ENCODE data around the gene EPHB3. TPM values are rescaled to one million over a fixed set of nuclear protein-coding genes. Genes with fewer than 3 reads are reported as not detected.
"Not testable (repeated sequence)": the region's sequence is repeated elsewhere in the genome, so short reads cannot be mapped to it uniquely, and the experiment has no call there.

The EPHB3 gene
- total and polyA plus RNA-seq, 4 experiments from 2014 or later = 0.04 to 0.79 (median 0.48) TPM

- H3K27ac ChIP-seq (ENCODE audit: low read depth, low read length) = no peak overlapping the region
- POLR2A ChIA-PET (ENCODE audit: partially characterized antibody) = no interaction called here
- H3K9me3 ChIP-seq (ENCODE audit: control insufficient read depth in 1 of 2, low read length in 2 of 2) = no peaks in the 10 kb centered on the region
- H3K4me3 ChIP-seq (ENCODE audit: low read length in 2 of 2) = no peak overlapping the region
- CTCF ChIA-PET (ENCODE audit: partially characterized antibody) = interaction anchor here (0.9 kb wide), 1 partner anchor 108 kb away, joined by 3 read pairs; no protein-coding TSS in a partner anchor
- H3K4me1 ChIP-seq (ENCODE audit: insufficient read depth, low read length) = peaks cover 15% of the 10 kb centered on the region
- Mint-ChIP-seq H3K36me3 (no peaks in the 10 kb centered on the region), H3K9me3 (no peaks in the 10 kb centered on the region), H3K27me3 (peaks cover 9 to 10% of the 10 kb centered on the region in 2 donors), H3K4me3 (peak overlapping the region in 4 of 8 donors; percentile 17 to 40 (median 31)), H3K4me1 (peaks cover 18 to 23% (median 22%) of the 10 kb centered on the region in 4 donors), H3K27ac (peak overlapping the region in 1 of 7 donors; percentile 44)
- no peak for DNase-seq
- no peaks in the 10 kb centered on the region for H3K27me3 ChIP-seq (ENCODE audit: insufficient read depth, low read length)
- H3K36me3 ChIP-seq (ENCODE audit: insufficient read depth, low read length) = no peaks in the 10 kb centered on the region
- intact Hi-C loops (cut with micrococcal nuclease) = no loop called here
These were observed 57.2 kb downstream of the EPHB3 start for GRCh38 chr3:184618811-184619210.

GRCh38 chr3:184619369-184619768, 57.8 kb downstream of the EPHB3 start:
- Histone ChIP-seq H3K27me3 (ENCODE audit: insufficient read depth, low read length) (no peaks in the 10 kb centered on the region), H3K36me3 (ENCODE audit: insufficient read depth, low read length) (no peaks in the 10 kb centered on the region), H3K4me1 (ENCODE audit: insufficient read depth, low read length) (peaks cover 15% of the 10 kb centered on the region), H3K9me3 (ENCODE audit: control insufficient read depth in 1 of 2, low read length in 2 of 2) (no peaks in the 10 kb centered on the region), H3K27ac (ENCODE audit: low read depth, low read length) (no peak overlapping the region), H3K4me3 (ENCODE audit: low read length in 2 of 2) (no peak overlapping the region)
- peak in 2 of 5 donors; percentile 32 to 40 for DNase-seq
- H3K27ac Mint-ChIP-seq = peak overlapping the region in 4 of 7 donors; percentile 4 to 49 (median 34)
- H3K4me3 Mint-ChIP-seq = peak overlapping the region in 7 of 8 donors; percentile 6 to 40 (median 29)
- peaks cover 9 to 10% of the 10 kb centered on the region in 2 donors for H3K27me3 Mint-ChIP-seq
- H3K9me3 Mint-ChIP-seq = no peaks in the 10 kb centered on the region
- ChIA-PET POLR2A (ENCODE audit: partially characterized antibody) (no interaction called here), CTCF (ENCODE audit: partially characterized antibody) (interaction anchor here (0.7 kb wide), 1 partner anchor 58 kb away, joined by 3 read pairs; the partner anchor contains the start of gene EPHB3)
- H3K4me1 Mint-ChIP-seq = peaks cover 18 to 23% (median 22%) of the 10 kb centered on the region in 4 donors
- no peaks in the 10 kb centered on the region for H3K36me3 Mint-ChIP-seq
- intact Hi-C loops (cut with micrococcal nuclease) = no loop called here

GRCh38 chr3:184619787-184620430, 58.3 kb downstream of the EPHB3 start:
- Histone ChIP-seq H3K27me3 (ENCODE audit: insufficient read depth, low read length) (no peaks in the 10 kb centered on the region), H3K4me1 (ENCODE audit: insufficient read depth, low read length) (peaks cover 15% of the 10 kb centered on the region), H3K27ac (ENCODE audit: low read depth, low read length) (no peak overlapping the region), H3K9me3 (ENCODE audit: control insufficient read depth in 1 of 2, low read length in 2 of 2) (no peaks in the 10 kb centered on the region), H3K4me3 (ENCODE audit: low read length in 2 of 2) (no peak overlapping the region), H3K36me3 (ENCODE audit: insufficient read depth, low read length) (no peaks in the 10 kb centered on the region)
- POLR2A ChIA-PET (ENCODE audit: partially characterized antibody) = no interaction called here
- intact Hi-C loops (cut with micrococcal nuclease) = no loop called here
- CTCF ChIA-PET (ENCODE audit: partially characterized antibody) = interaction anchor here (0.7 kb wide), 1 partner anchor 58 kb away, joined by 3 read pairs; the partner anchor contains the start of gene EPHB3
- H3K36me3 Mint-ChIP-seq = no peaks in the 10 kb centered on the region
- H3K4me3 Mint-ChIP-seq = peak overlapping the region in 7 of 8 donors; percentile 10 to 40 (median 29)
- peaks cover 18 to 23% (median 21%) of the 10 kb centered on the region in 4 donors for H3K4me1 Mint-ChIP-seq
- no peaks in the 10 kb centered on the region for H3K9me3 Mint-ChIP-seq
- peak overlapping the region in 4 of 7 donors; percentile 4 to 44 (median 28) for H3K27ac Mint-ChIP-seq
- peaks cover 6 to 7% of the 10 kb centered on the region in 2 donors for H3K27me3 Mint-ChIP-seq
- DNase-seq = no peak

- no peaks in the 10 kb centered on the region for H3K36me3 Mint-ChIP-seq
- ChIA-PET POLR2A (ENCODE audit: partially characterized antibody) (no interaction called here), CTCF (ENCODE audit: partially characterized antibody) (no interaction called here)
- no peak overlapping the region for H3K27ac ChIP-seq (ENCODE audit: low read depth, low read length)
- H3K27me3 ChIP-seq (ENCODE audit: insufficient read depth, low read length) = no peaks in the 10 kb centered on the region
- H3K4me3 ChIP-seq (ENCODE audit: low read length in 2 of 2) = no peak overlapping the region
- H3K27ac Mint-ChIP-seq = peak overlapping the region in 3 of 7 donors; percentile 43 to 70 (median 64)
- no peak for DNase-seq
- peaks cover 3 to 5% of the 10 kb centered on the region in 2 donors for H3K27me3 Mint-ChIP-seq
- H3K36me3 ChIP-seq (ENCODE audit: insufficient read depth, low read length) = no peaks in the 10 kb centered on the region
- no peak overlapping the region for H3K4me3 Mint-ChIP-seq
- peaks cover 15% of the 10 kb centered on the region for H3K4me1 ChIP-seq (ENCODE audit: insufficient read depth, low read length)
- H3K4me1 Mint-ChIP-seq = peaks cover 18 to 23% (median 21%) of the 10 kb centered on the region in 4 donors
- H3K9me3 ChIP-seq (ENCODE audit: control insufficient read depth in 1 of 2, low read length in 2 of 2) = no peaks in the 10 kb centered on the region
- H3K9me3 Mint-ChIP-seq = no peaks in the 10 kb centered on the region
- intact Hi-C loops (cut with micrococcal nuclease) = no loop called here
These were observed 59.0 kb downstream of the EPHB3 start for GRCh38 chr3:184620475-184621119.

GRCh38 chr3:184622156-184622555, 60.6 kb downstream of the EPHB3 start:
- H3K9me3 ChIP-seq (ENCODE audit: control insufficient read depth in 1 of 2, low read length in 2 of 2); H3K27ac Mint-ChIP-seq; H3K36me3 Mint-ChIP-seq; H3K4me3 Mint-ChIP-seq; H3K36me3 ChIP-seq (ENCODE audit: insufficient read depth, low read length); H3K27me3 ChIP-seq (ENCODE audit: insufficient read depth, low read length); CTCF ChIA-PET (ENCODE audit: partially characterized antibody); POLR2A ChIA-PET (ENCODE audit: partially characterized antibody); intact Hi-C loops (cut with micrococcal nuclease); DNase-seq; H3K27me3 Mint-ChIP-seq; H3K9me3 Mint-ChIP-seq; H3K4me3 ChIP-seq (ENCODE audit: low read length in 2 of 2); H3K27ac ChIP-seq (ENCODE audit: low read depth, low read length): not testable (repeated sequence)
- H3K4me1 ChIP-seq (ENCODE audit: insufficient read depth, low read length) = peaks cover 15% of the 10 kb centered on the region
- peaks cover 18 to 23% (median 21%) of the 10 kb centered on the region in 4 donors for H3K4me1 Mint-ChIP-seq

- no peaks in the 10 kb centered on the region for H3K36me3 Mint-ChIP-seq
- Histone ChIP-seq H3K4me1 (ENCODE audit: insufficient read depth, low read length) (no peaks in the 10 kb centered on the region), H3K9me3 (ENCODE audit: control insufficient read depth in 1 of 2, low read length in 2 of 2) (no peaks in the 10 kb centered on the region), H3K27me3 (ENCODE audit: insufficient read depth, low read length) (no peaks in the 10 kb centered on the region), H3K4me3 (ENCODE audit: low read length in 2 of 2) (no peak overlapping the region), H3K27ac (ENCODE audit: low read depth, low read length) (no peak overlapping the region), H3K36me3 (ENCODE audit: insufficient read depth, low read length) (no peaks in the 10 kb centered on the region)
- ChIA-PET CTCF (ENCODE audit: partially characterized antibody) (no interaction called here), POLR2A (ENCODE audit: partially characterized antibody) (no interaction called here)
- intact Hi-C loops (cut with micrococcal nuclease) = no loop called here
- peaks cover 2 to 3% of the 10 kb centered on the region in 2 donors for H3K27me3 Mint-ChIP-seq
- no peak overlapping the region for H3K4me3 Mint-ChIP-seq
- H3K9me3 Mint-ChIP-seq = no peaks in the 10 kb centered on the region
- no peak overlapping the region for H3K27ac Mint-ChIP-seq
- H3K4me1 Mint-ChIP-seq = no peaks in the 10 kb centered on the region
- DNase-seq = no peak
These were observed 65.3 kb downstream of the EPHB3 start for GRCh38 chr3:184626923-184627322.

- Histone ChIP-seq H3K36me3 (ENCODE audit: insufficient read depth, low read length) (no peaks in the 10 kb centered on the region), H3K27ac (ENCODE audit: low read depth, low read length) (no peak overlapping the region), H3K4me3 (ENCODE audit: low read length in 2 of 2) (no peak overlapping the region), H3K4me1 (ENCODE audit: insufficient read depth, low read length) (no peaks in the 10 kb centered on the region), H3K9me3 (ENCODE audit: control insufficient read depth in 1 of 2, low read length in 2 of 2) (no peaks in the 10 kb centered on the region), H3K27me3 (ENCODE audit: insufficient read depth, low read length) (no peaks in the 10 kb centered on the region)
- no peak for DNase-seq
- peaks cover 0 to 1% (median 0%) of the 10 kb centered on the region in 4 donors for H3K4me1 Mint-ChIP-seq
- no peaks in the 10 kb centered on the region for H3K36me3 Mint-ChIP-seq
- no peak overlapping the region for H3K27ac Mint-ChIP-seq
- H3K4me3 Mint-ChIP-seq = no peak overlapping the region
- ChIA-PET CTCF (ENCODE audit: partially characterized antibody) (no interaction called here), POLR2A (ENCODE audit: partially characterized antibody) (no interaction called here)
- H3K27me3 Mint-ChIP-seq = peaks cover 0 to 2% of the 10 kb centered on the region in 2 donors
- intact Hi-C loops (cut with micrococcal nuclease) = no loop called here
- H3K9me3 Mint-ChIP-seq = no peaks in the 10 kb centered on the region
These were observed 68.1 kb downstream of the EPHB3 start for GRCh38 chr3:184629555-184630160.
